HFF-Myc (cell line): ENCODE data around the gene NADSYN1.

Source experiments
- DNase-seq: peaks from one replicate; pipeline ENCODE4 v3.0.0-alpha.2; 2011; ENCODE audit warnings: low read depth; ENCODE audit errors: extremely low read depth
- H3K4me3 ChIP-seq: replicated peaks from 2 replicates; pipeline ENCODE4 v1.5.1; 2011; ENCODE audit warnings: low read depth, mild to moderate bottlenecking, control low read depth, low read length
- TF ChIP-seq, protein P1 (sequence below): IDR thresholded peaks from 2 replicates; pipeline ENCODE4 v1.5.1; 2012; ENCODE audit warnings: mild to moderate bottlenecking, low read depth, low read length, control low read depth; ENCODE audit errors: missing control alignments

The NADSYN1 gene

DNA sequence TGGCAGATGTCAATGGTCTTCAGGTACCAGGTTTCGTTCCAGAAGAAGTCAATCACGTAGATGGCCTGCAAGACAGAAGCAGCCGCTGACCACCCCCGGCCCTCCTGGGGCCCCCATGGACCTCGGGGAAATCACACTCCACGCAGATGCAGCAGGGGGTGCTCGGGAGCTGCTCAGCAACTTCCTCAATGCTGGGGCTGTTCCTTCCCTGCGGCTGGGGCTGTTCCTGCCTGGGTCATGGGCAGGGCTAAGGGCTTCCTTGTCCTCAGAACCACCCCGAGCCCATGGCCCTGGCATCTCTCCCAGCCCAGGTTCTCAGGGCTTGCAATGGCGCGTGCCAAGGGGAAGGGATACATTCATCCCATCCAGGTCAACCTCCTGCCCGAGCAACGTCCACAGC, 15.1 kb upstream of the NADSYN1 start:
- TF ChIP-seq, protein P1, sequence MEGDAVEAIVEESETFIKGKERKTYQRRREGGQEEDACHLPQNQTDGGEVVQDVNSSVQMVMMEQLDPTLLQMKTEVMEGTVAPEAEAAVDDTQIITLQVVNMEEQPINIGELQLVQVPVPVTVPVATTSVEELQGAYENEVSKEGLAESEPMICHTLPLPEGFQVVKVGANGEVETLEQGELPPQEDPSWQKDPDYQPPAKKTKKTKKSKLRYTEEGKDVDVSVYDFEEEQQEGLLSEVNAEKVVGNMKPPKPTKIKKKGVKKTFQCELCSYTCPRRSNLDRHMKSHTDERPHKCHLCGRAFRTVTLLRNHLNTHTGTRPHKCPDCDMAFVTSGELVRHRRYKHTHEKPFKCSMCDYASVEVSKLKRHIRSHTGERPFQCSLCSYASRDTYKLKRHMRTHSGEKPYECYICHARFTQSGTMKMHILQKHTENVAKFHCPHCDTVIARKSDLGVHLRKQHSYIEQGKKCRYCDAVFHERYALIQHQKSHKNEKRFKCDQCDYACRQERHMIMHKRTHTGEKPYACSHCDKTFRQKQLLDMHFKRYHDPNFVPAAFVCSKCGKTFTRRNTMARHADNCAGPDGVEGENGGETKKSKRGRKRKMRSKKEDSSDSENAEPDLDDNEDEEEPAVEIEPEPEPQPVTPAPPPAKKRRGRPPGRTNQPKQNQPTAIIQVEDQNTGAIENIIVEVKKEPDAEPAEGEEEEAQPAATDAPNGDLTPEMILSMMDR, result no peak
- no peak overlapping the region for H3K4me3 ChIP-seq
- DNase-seq, result no peak

DNA sequence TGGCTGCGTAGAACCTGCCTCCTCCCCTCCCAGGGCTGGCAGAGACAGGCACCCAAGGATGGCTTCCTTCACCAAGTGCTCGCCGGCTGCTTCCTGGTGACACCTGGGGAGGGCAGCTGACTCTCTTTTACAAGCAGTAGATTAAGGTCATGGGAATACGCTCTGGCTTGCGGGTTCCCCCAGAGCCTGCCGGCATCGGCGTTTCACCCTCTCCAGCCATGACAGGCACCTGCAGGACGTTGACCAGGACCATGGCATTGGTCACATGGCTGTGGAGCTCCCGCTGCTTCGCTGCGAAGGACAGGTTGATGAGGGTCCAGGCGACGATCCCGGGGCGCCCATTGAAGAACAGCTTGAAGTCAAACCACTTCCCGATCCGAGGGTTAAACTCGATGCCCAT, 14.4 kb upstream of the NADSYN1 start:
- no peak for DNase-seq
- TF ChIP-seq, protein P1, result no peak
- no peak overlapping the region for H3K4me3 ChIP-seq

DNA sequence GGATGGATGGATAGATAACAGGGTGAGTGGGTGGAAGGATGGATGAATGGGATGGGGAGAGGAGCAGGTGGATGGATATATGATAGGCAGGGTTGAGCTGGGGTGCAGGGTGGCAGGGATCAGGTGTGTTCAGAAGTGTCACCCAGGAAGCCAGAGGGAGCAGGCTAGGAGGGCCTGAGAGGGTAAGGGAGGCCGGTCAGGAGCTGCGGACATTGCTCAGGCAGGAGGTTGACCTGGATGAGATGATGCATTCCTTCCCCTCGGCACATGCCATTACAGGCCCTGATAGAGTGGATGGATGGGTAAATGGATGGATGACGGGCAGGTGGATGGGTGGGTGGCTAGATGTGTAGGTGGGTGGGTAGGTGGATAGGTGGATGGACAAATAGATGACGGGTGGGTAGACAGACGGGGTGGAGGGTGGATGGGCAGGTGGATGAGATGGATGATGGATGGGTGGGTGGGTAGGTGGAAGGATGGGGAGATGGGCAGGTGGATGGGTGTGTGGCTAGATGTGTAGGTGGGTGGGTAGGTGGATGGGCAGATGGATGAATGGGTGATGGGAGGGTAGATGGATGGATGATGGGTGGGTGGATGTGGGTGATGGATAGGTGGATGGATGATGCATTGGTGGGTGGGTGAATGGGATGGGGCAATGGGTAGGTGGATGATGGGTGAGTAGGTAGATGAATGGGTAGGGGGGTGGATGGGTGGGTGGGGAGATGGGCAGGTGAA, 12.8 kb upstream of the NADSYN1 start:
- no peak overlapping the region for H3K4me3 ChIP-seq
- TF ChIP-seq, protein P1, result no peak
- no peak for DNase-seq

DNA sequence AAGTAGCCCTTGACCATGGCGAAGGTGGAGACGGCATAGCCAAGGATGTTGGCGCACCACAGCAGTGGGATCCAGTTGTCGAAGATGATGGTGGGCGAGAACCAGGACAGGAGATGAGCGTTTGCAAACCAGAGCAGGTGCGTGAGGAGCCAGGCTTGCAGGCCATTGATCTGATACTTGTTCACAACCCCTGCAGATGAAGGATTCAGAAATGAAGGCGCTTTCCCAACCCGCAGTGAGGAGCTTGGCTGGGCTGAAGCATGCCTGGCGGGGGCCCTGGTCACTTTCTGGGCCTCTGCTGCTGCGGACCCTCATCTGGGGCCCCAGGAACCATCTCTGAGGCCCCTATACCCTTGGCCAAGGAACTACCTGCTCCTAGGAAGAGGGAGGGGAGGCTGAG, 11.8 kb upstream of the NADSYN1 start:
- H3K4me3 ChIP-seq, result no peak overlapping the region
- no peak for DNase-seq
- TF ChIP-seq, protein P1, result no peak

DNA sequence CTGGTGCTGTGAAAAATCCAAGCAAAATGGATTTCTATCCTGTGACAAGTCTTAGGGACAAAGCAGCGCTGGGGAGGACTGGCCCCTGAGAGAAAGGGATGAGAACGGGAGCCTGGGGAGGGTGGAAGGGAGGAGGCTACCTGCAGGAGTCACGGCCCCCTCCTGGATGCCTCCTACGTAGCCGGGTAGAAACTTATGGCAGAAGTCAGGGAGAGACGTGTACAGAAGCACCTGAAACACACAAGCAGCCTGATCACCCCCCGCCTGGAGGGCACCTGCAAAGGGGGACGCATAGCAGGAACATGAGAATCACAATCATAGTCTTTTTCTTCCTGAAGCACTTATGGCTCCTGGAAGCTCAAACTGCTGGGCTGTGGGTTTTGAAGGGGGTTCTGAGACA, 10.9 kb upstream of the NADSYN1 start:
- TF ChIP-seq, protein P1, result no peak
- DNase-seq, result no peak
- H3K4me3 ChIP-seq, result no peak overlapping the region

DNA sequence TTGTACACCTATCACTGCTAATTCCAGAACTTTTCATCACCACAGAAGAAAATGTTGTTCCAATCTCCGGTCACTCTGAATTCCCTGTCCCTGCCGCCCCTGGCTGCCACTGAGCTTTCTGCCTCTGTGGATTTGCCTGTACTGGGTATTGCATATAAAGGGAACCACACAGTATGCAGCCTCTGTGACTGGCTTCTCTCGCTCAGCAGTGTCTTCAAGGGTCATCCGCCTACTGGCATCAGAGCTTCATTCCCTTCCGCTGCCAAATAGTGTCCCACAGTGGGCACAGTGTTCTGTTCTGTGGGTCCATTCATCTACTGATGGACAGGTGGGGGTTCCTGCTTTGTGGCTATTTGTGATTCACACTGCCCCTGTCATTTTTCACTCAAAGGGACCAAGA, 10.1 kb upstream of the NADSYN1 start:
- TF ChIP-seq, protein P1, result no peak
- no peak overlapping the region for H3K4me3 ChIP-seq
- no peak for DNase-seq

DNA sequence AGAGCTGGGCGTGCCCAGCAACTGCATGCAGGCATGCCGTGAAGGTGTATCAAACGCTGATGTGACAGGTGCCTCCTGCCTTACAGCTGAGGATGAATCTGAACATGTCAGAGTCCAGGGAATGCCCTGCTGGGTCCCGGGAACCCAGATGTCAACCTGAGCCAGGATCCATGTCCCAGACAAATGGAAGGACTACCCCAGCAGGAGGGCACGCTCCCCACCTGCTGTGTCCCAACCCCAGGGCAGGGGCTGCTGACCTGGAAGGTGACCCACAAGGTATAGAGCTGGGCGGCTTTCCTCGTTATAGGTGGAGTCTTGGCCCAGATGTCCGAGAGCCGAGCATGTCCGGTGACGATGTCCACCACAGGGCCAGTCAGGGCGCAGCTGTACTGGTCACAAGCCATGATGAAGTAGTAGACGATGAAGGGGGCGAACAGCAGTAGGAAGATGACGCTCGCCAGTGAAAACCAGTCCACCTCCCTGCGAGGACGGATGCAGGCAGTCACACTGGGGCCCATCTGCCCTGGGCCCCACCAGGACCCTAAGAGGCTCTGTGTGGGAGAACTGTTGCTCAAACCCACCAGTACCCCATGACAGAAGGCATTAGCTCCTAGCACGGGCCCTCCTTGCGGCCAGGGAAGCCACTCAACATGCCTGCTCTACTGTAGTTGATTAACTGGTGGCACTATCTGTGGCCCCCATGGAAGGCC, 9.1 kb upstream of the NADSYN1 start:
- no peak overlapping the region for H3K4me3 ChIP-seq
- TF ChIP-seq, protein P1, result no peak
- DNase-seq, result no peak
